HCT116 (cell line): ENCODE measurements around the gene IGFBP6.

Source experiments
- CEBPB ChIP-seq: IDR thresholded peaks from 2 replicates; pipeline ENCODE4 v1.6.1; 2012; ENCODE audit warnings: low read depth
- CTCF ChIP-seq, 3 experiments: fragments of 200-600 bp in 1 of 3; sonication (generic) in 1 of 3; IDR thresholded peaks in 2 of 3; conservative IDR thresholded peaks in 1 of 3; 2 replicates each; pipeline ENCODE4 v1.5.1; 2012 to 2017; ENCODE audit warnings: low read depth in 2 of 3, low read length in 2 of 3, antibody characterized with exemption in 1 of 3, borderline replicate concordance in 1 of 3, control low read depth in 1 of 3, mild to moderate bottlenecking in 1 of 3, mixed read lengths in 1 of 3, mixed run types in 1 of 3, moderate library complexity in 1 of 3; ENCODE audit not compliant: insufficient read depth in 1 of 3
- EZH2 ChIP-seq: fragments of 200-600 bp; sonication (generic); IDR thresholded peaks from 2 replicates; pipeline ENCODE4 v1.6.1; 2017; ENCODE audit warnings: antibody characterized with exemption, mixed run types
- EZH2phosphoT487 ChIP-seq: fragments of 200-600 bp; IDR thresholded peaks from 2 replicates; pipeline ENCODE4 v1.6.1; 2018; ENCODE audit warnings: antibody characterized with exemption, borderline replicate concordance
- JUND ChIP-seq: IDR thresholded peaks from 2 replicates; pipeline ENCODE4 v1.6.1; 2012
- POLR2A ChIP-seq: IDR thresholded peaks from 2 replicates; pipeline ENCODE4 v1.7.0; 2011; ENCODE audit warnings: borderline replicate concordance; ENCODE audit not compliant: insufficient read depth, insufficient read length; ENCODE audit errors: extremely low read depth
- POLR2AphosphoS5 ChIP-seq: IDR thresholded peaks from 2 replicates; pipeline ENCODE4 v1.6.1; 2011; ENCODE audit warnings: mild to moderate bottlenecking, low read depth, low read length, moderate library complexity
- RAD21 ChIP-seq: IDR thresholded peaks from 2 replicates; pipeline ENCODE4 v1.6.1; 2012; ENCODE audit warnings: low read depth, mild to moderate bottlenecking
- SIN3A ChIP-seq: IDR thresholded peaks from 2 replicates; pipeline ENCODE4 v1.6.1; 2012; ENCODE audit warnings: low read depth
- ZNF274 ChIP-seq: fragments of 200-500 bp; sonication (Bioruptor generic); IDR thresholded peaks from 2 replicates; pipeline ENCODE4 v1.6.1; 2014; ENCODE audit warnings: mild to moderate bottlenecking, low read depth, low read length, inconsistent platforms
- TF ChIP-seq, protein P1 (sequence below): IDR thresholded peaks from 2 replicates; pipeline ENCODE4 v1.6.1; 2012

- no peak for TF ChIP-seq CTCF (IDR thresholded peaks at IDR 0.05 in 2 of 3, conservative IDR thresholded peaks at IDR 0.05 in 1 of 3; ENCODE audit: borderline replicate concordance in 1 of 3, insufficient read depth in 1 of 3, low read depth in 2 of 3, low read length in 2 of 3)
- TF ChIP-seq EZH2, result no peak
- TF ChIP-seq EZH2phosphoT487, result no peak
- TF ChIP-seq JUND, result no peak
- TF ChIP-seq POLR2A, result no peak
- TF ChIP-seq, protein P1, sequence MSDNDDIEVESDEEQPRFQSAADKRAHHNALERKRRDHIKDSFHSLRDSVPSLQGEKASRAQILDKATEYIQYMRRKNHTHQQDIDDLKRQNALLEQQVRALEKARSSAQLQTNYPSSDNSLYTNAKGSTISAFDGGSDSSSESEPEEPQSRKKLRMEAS, result no peak
- TF ChIP-seq RAD21, result no peak
- TF ChIP-seq CEBPB, result no peak
- no peak for TF ChIP-seq SIN3A
- no peak for TF ChIP-seq ZNF274
- no peak for TF ChIP-seq POLR2AphosphoS5
These were observed 15.8 kb downstream of the IGFBP6 start for GRCh38 chr12:53113136-53113705.
